Right ventricle myocardium superior (tissue), 1 donor: ENCODE results near the gene MRPL38. TPM values are rescaled to one million over a fixed set of nuclear protein-coding genes. Genes with fewer than 3 reads are reported as not detected.

ENCODE experiments used
- ATAC-seq: fragments of 200-7000 bp; cut with Tn5 transposase; one replicate; pipeline ENCODE4 v1.9.1; 2020; ENCODE audit warnings: mild to moderate bottlenecking; ENCODE audit not compliant: poor library complexity
- DNase-seq: peaks from one replicate; pipeline ENCODE4 v3.0.0-alpha.2; 2020
- intact Hi-C: fragments of 100-400 bp; cut with DNase I; formaldehyde crosslinking; loops from one replicate; pipeline ENCODE4 v1.11.2; 2022
- total RNA-seq: library from RNA; stranded (reverse); fragmentation: NEBNext Ultra II Directional; extraction: Animal tissue kit (Norgen Biotek cat#: 25700); gene quantifications from one replicate; pipeline ENCODE4 v1.2.1, GENCODE V29; 2021
- donor health status: DM: no; HTN: yes; CAD: no; lungs with severe emphysema.

Gene MRPL38
- total RNA-seq, 1 donor from 2014 or later, result 113 TPM

GRCh38 chr17:75922173-75922961, 17.7 kb upstream of the MRPL38 start:
- intact Hi-C loops, result no loop called here
- ATAC-seq (no peak), DNase-seq (no peak)

GRCh38 chr17:75921596-75921995, 16.9 kb upstream of the MRPL38 start:
- DNase-seq (no peak), ATAC-seq (no peak)
- intact Hi-C loops, result no loop called here

- DNase-seq, result no peak
- intact Hi-C loops, result no loop called here
- peak; percentile 27 for ATAC-seq
Observed at GRCh38 chr17:75920045-75920560, 15.4 kb upstream of the MRPL38 start.

GRCh38 chr17:75919611-75920010, 14.9 kb upstream of the MRPL38 start:
- no peak for ATAC-seq
- intact Hi-C loops, result no loop called here
- no peak for DNase-seq

GRCh38 chr17:75917917-75918445, 13.3 kb upstream of the MRPL38 start:
- no peak for ATAC-seq
- no peak for DNase-seq
- intact Hi-C loops, result no loop called here

- intact Hi-C loops, result no loop called here
- DNase-seq, result no peak
- no peak for ATAC-seq
Observed at GRCh38 chr17:75917141-75917916, 12.6 kb upstream of the MRPL38 start.

GRCh38 chr17:75915268-75915667, 10.6 kb upstream of the MRPL38 start:
- ATAC-seq (no peak), DNase-seq (no peak)
- intact Hi-C loops, result no loop called here

GRCh38 chr17:75914643-75915267, 10.1 kb upstream of the MRPL38 start:
- no peak for ATAC-seq
- intact Hi-C loops, result no loop called here
- DNase-seq, result no peak

- ATAC-seq (no peak), DNase-seq (no peak)
- intact Hi-C loops, result no loop called here
Observed at GRCh38 chr17:75913537-75914210, 9.0 kb upstream of the MRPL38 start.

GRCh38 chr17:75910699-75911098, 6.0 kb upstream of the MRPL38 start:
- no peak for ATAC-seq
- intact Hi-C loops, result no loop called here

GRCh38 chr17:75909812-75910274, 5.2 kb upstream of the MRPL38 start:
- ATAC-seq, result peak; percentile 5
- DNase-seq, result peak; percentile 50
- intact Hi-C loops, result no loop called here

More at GRCh38 chr17:75910699-75911098, 6.0 kb upstream of the MRPL38 start:
- no peak for DNase-seq

- intact Hi-C loops, result no loop called here
- no peak for ATAC-seq
Observed at GRCh38 chr17:75909051-75909811, 4.5 kb upstream of the MRPL38 start.

GRCh38 chr17:75908201-75908600, 3.5 kb upstream of the MRPL38 start:
- peak; percentile 86 for DNase-seq
- ATAC-seq, result peak; percentile 69
- intact Hi-C loops, result no loop called here

More at GRCh38 chr17:75909051-75909811, 4.5 kb upstream of the MRPL38 start:
- DNase-seq, result no peak

- intact Hi-C loops, result no loop called here
Observed at GRCh38 chr17:75906143-75906884, 1.6 kb upstream of the MRPL38 start.

GRCh38 chr17:75902406-75902805, 2.3 kb downstream of the MRPL38 start:
- no peak for ATAC-seq
- intact Hi-C loops, result no loop called here
- no peak for DNase-seq

More at GRCh38 chr17:75906143-75906884, 1.6 kb upstream of the MRPL38 start:
- no peak for DNase-seq
- no peak for ATAC-seq

- DNase-seq (no peak), ATAC-seq (no peak)
- intact Hi-C loops, result no loop called here
Observed at GRCh38 chr17:75901727-75902126, 3.0 kb downstream of the MRPL38 start.
